MM.1S (cell line): ENCODE results near the gene CNTNAP2.

ENCODE experiments used
- DNase-seq: peaks from one replicate; pipeline ENCODE4 v3.0.0-alpha.2; 2015
- H2AFZ ChIP-seq: fragments of 300-600 bp; sonication (generic); 2 replicates; pipeline ENCODE4 v1.6.0; 2016; ENCODE audit warnings: antibody characterized with exemption, low read length
- H3F3A ChIP-seq: fragments of 300-600 bp; sonication (generic); 2 replicates; pipeline ENCODE4 v1.6.1; 2016; ENCODE audit warnings: mild to moderate bottlenecking, antibody characterized with exemption, low read length, moderate library complexity, mixed read lengths; ENCODE audit not compliant: insufficient read depth
- H3K27ac ChIP-seq: fragments of 300-600 bp; sonication (generic); 2 replicates; pipeline ENCODE4 v1.5.1; 2016; ENCODE audit warnings: mild to moderate bottlenecking, low read length
- H3K27me3 ChIP-seq: fragments of 300-600 bp; sonication (generic); replicated peaks from 2 replicates; pipeline ENCODE4 v1.6.0; 2016; ENCODE audit warnings: low read length; ENCODE audit not compliant: insufficient read depth
- H3K36me3 ChIP-seq: fragments of 300-600 bp; sonication (generic); replicated peaks from 2 replicates; pipeline ENCODE4 v1.6.1; 2016; ENCODE audit warnings: mild to moderate bottlenecking, low read length, mixed read lengths; ENCODE audit not compliant: insufficient read depth
- H3K4me1 ChIP-seq: fragments of 300-600 bp; sonication (generic); 2 replicates; pipeline ENCODE4 v1.6.1; 2016; ENCODE audit warnings: low read length, mixed read lengths
- H3K4me2 ChIP-seq: fragments of 300-600 bp; sonication (generic); 2 replicates; pipeline ENCODE4 v1.6.0; 2016; ENCODE audit warnings: low read depth, low read length
- H3K4me3 ChIP-seq: fragments of 300-600 bp; sonication (generic); 2 replicates; pipeline ENCODE4 v1.5.1; 2016; ENCODE audit warnings: low read length, mixed read lengths
- H3K79me2 ChIP-seq: fragments of 300-600 bp; sonication (generic); 2 replicates; pipeline ENCODE4 v1.6.1; 2016; ENCODE audit warnings: mixed run types, low read length, mixed read lengths
- H3K9ac ChIP-seq: fragments of 300-600 bp; sonication (generic); 2 replicates; pipeline ENCODE4 v1.6.1; 2016; ENCODE audit warnings: low read length, mixed read lengths
- H3K9me2 ChIP-seq: fragments of 300-600 bp; sonication (generic); replicated peaks from 2 replicates; pipeline ENCODE4 v1.6.1; 2016; ENCODE audit warnings: mild to moderate bottlenecking, low read length, mixed read lengths; ENCODE audit not compliant: insufficient read depth
- H3K9me3 ChIP-seq: fragments of 300-600 bp; sonication (generic); replicated peaks from 2 replicates; pipeline ENCODE4 v1.6.1; 2016; ENCODE audit warnings: mild to moderate bottlenecking, low read length, mixed read lengths; ENCODE audit not compliant: insufficient read depth
- H4K20me1 ChIP-seq: fragments of 300-600 bp; sonication (generic); 2 replicates; pipeline ENCODE4 v1.6.1; 2016; ENCODE audit warnings: mild to moderate bottlenecking, low read length, moderate library complexity, mixed read lengths; ENCODE audit not compliant: insufficient read depth
- CTCF ChIP-seq: fragments of 300-600 bp; sonication (generic); IDR thresholded peaks from 2 replicates; pipeline ENCODE4 v1.5.1; 2016; ENCODE audit warnings: antibody characterized with exemption, low read length, mixed read lengths
- EZH2 ChIP-seq: fragments of 300-600 bp; sonication (generic); optimal IDR thresholded peaks from 2 replicates; pipeline ENCODE3; 2017; ENCODE audit warnings: low read depth, mild to moderate bottlenecking, antibody characterized with exemption, low read length, mixed read lengths
- EZH2phosphoT487 ChIP-seq: fragments of 300-600 bp; sonication (generic); IDR thresholded peaks from 2 replicates; pipeline ENCODE4 v1.6.1; 2018; ENCODE audit warnings: antibody characterized with exemption, low read length

Gene CNTNAP2

GRCh38 chr7:147380926-147381325 is 1264.3 kb downstream of the CNTNAP2 start:
- H3K4me2 ChIP-seq = no peak overlapping the region
- H3K4me1 ChIP-seq = no peaks in the 10 kb centered on the region
- no peak overlapping the region for H3K27ac ChIP-seq
- no peak for TF ChIP-seq CTCF
- no peak for TF ChIP-seq EZH2phosphoT487
- no peak for TF ChIP-seq EZH2
- no peak overlapping the region for H3K9ac ChIP-seq
- no peaks in the 10 kb centered on the region for H3F3A ChIP-seq
- no peaks in the 10 kb centered on the region for H3K9me3 ChIP-seq
- no peak overlapping the region for H2AFZ ChIP-seq
- H4K20me1 ChIP-seq = no peaks in the 10 kb centered on the region
- H3K27me3 ChIP-seq = no peaks in the 10 kb centered on the region
- H3K36me3 ChIP-seq = no peaks in the 10 kb centered on the region
- no peaks in the 10 kb centered on the region for H3K9me2 ChIP-seq
- H3K4me3 ChIP-seq = no peak overlapping the region
- no peak for DNase-seq
- H3K79me2 ChIP-seq = no peaks in the 10 kb centered on the region

- Histone ChIP-seq H3K4me1 (no peaks in the 10 kb centered on the region), H3K27me3 (no peaks in the 10 kb centered on the region), H3K4me2 (no peak overlapping the region), H3K9me3 (no peaks in the 10 kb centered on the region), H3K9ac (no peak overlapping the region), H3K4me3 (no peak overlapping the region), H3K79me2 (no peaks in the 10 kb centered on the region), H3F3A (no peaks in the 10 kb centered on the region), H4K20me1 (no peaks in the 10 kb centered on the region), H3K36me3 (no peaks in the 10 kb centered on the region), H2AFZ (no peak overlapping the region), H3K9me2 (no peaks in the 10 kb centered on the region), H3K27ac (no peak overlapping the region)
- TF ChIP-seq EZH2 = no peak
- no peak for TF ChIP-seq CTCF
- TF ChIP-seq EZH2phosphoT487 = no peak
- no peak for DNase-seq
Observed at GRCh38 chr7:147394329-147394728, 1277.7 kb downstream of the CNTNAP2 start.

- Histone ChIP-seq H3K9me2 (no peaks in the 10 kb centered on the region), H3K4me1 (0 out of 2 replicates have a peak, but pooled peaks cover 9% of the 10 kb centered on the region), H3K27ac (peak overlapping the region; percentile 15; the same call in 1 of the 2 replicates), H3K4me3 (peak overlapping the region; percentile 38), H3K27me3 (no peaks in the 10 kb centered on the region), H3K4me2 (peak overlapping the region; percentile 41), H3F3A (peaks cover 2% of the 10 kb centered on the region; the same call in 1 of the 2 replicates), H3K36me3 (no peaks in the 10 kb centered on the region), H4K20me1 (no peaks in the 10 kb centered on the region), H3K79me2 (no peaks in the 10 kb centered on the region), H3K9me3 (no peaks in the 10 kb centered on the region), H3K9ac (peak overlapping the region; percentile 1; the same call in 1 of the 2 replicates), H2AFZ (peak overlapping the region; percentile 42)
- DNase-seq = peak; percentile 79
- TF ChIP-seq CTCF (no peak), EZH2 (no peak), EZH2phosphoT487 (no peak)
Observed at GRCh38 chr7:147400221-147400689, 1283.7 kb downstream of the CNTNAP2 start.
